PC-3 (cell line): Measurements from ENCODE around the gene BRI3. TPM values are rescaled to one million over a fixed set of nuclear protein-coding genes. Genes with fewer than 3 reads are reported as not detected.

Source experiments
- ATAC-seq: fragments of 200-7000 bp; cut with Tn5 transposase; 2 replicates; pipeline ENCODE4 v1.9.1; 2020; ENCODE audit warnings: mild to moderate bottlenecking, moderate library complexity
- Bru-seq: library from RNA; stranded (reverse); fragments of 400-500 nt; gene quantifications from one replicate; lab custom pipeline; 2021; lab: Mats Ljungman, UMichigan
- BruChase-seq, 2 experiments: library from RNA; stranded (reverse); fragments of 400-500 nt; gene quantifications; one replicate each; lab custom pipeline; 2021; lab: Mats Ljungman, UMichigan
- BruUV-seq: library from RNA; stranded (reverse); fragments of 400-500 nt; replicated peaks from 2 replicates; lab custom pipeline; 2021; lab: Mats Ljungman, UMichigan
- CTCF ChIA-PET: fragments of 300-600 bp; sonication (Branson Sonifier 250); formaldehyde crosslinking; loops from one replicate; lab custom pipeline; 2022; ENCODE audit warnings: antibody characterized with exemption; lab: Charles Lee
- POLR2A ChIA-PET: fragments of 300-600 bp; sonication (Branson Sonifier 250); formaldehyde crosslinking; loops from one replicate; lab custom pipeline; 2022; ENCODE audit warnings: antibody characterized with exemption; ENCODE audit not compliant: unreplicated experiment; lab: Charles Lee
- DNase-seq: peaks from one replicate; pipeline ENCODE4 v3.0.0-alpha.2; 2015
- H2AFZ ChIP-seq: fragments of 300-600 bp; sonication (generic); 2 replicates; pipeline ENCODE4 v1.6.0; 2016; ENCODE audit warnings: antibody characterized with exemption, low read length
- H3F3A ChIP-seq: fragments of 300-600 bp; sonication (generic); one replicate; pipeline ENCODE4 v1.6.0; 2017; ENCODE audit warnings: antibody characterized with exemption, low read length, control low read depth, mild to moderate bottlenecking; ENCODE audit not compliant: unreplicated experiment
- H3K27ac ChIP-seq: fragments of 300-600 bp; sonication (generic); 2 replicates; pipeline ENCODE4 v1.5.1; 2016; ENCODE audit warnings: mild to moderate bottlenecking, low read length
- H3K27me3 ChIP-seq: fragments of 300-600 bp; sonication (generic); 2 replicates; pipeline ENCODE4 v1.6.1; 2016; ENCODE audit warnings: low read length, mixed read lengths
- H3K36me3 ChIP-seq: fragments of 300-600 bp; sonication (generic); 2 replicates; pipeline ENCODE4 v1.6.1; 2016; ENCODE audit warnings: low read depth, mixed run types, low read length, mixed read lengths
- H3K4me1 ChIP-seq: fragments of 300-600 bp; sonication (generic); 2 replicates; pipeline ENCODE4 v1.5.1; 2016; ENCODE audit warnings: low read length; ENCODE audit not compliant: insufficient read depth
- H3K4me2 ChIP-seq: fragments of 300-600 bp; sonication (generic); 2 replicates; pipeline ENCODE4 v1.6.0; 2016; ENCODE audit warnings: low read length
- H3K4me3 ChIP-seq: fragments of 300-600 bp; sonication (generic); 2 replicates; pipeline ENCODE4 v1.5.1; 2016; ENCODE audit warnings: mild to moderate bottlenecking, low read length, mixed read lengths
- H3K79me2 ChIP-seq: fragments of 300-600 bp; sonication (generic); 2 replicates; pipeline ENCODE4 v1.6.1; 2017; ENCODE audit warnings: low read length, mixed read lengths
- H3K9ac ChIP-seq: fragments of 300-600 bp; sonication (generic); 2 replicates; pipeline ENCODE4 v1.6.0; 2016; ENCODE audit warnings: mild to moderate bottlenecking, low read length
- H3K9me2 ChIP-seq: fragments of 300-600 bp; sonication (generic); replicated peaks from 2 replicates; pipeline ENCODE4 v1.6.1; 2016; ENCODE audit warnings: mixed run types, low read length, mixed read lengths
- H3K9me3 ChIP-seq: fragments of 300-600 bp; sonication (generic); 2 replicates; pipeline ENCODE4 v1.6.1; 2016; ENCODE audit warnings: low read length, mixed read lengths
- H4K20me1 ChIP-seq: fragments of 300-600 bp; sonication (generic); 2 replicates; pipeline ENCODE4 v1.6.1; 2016; ENCODE audit warnings: low read length, mixed read lengths
- CTCF ChIP-seq: fragments of 300-600 bp; sonication (generic); conservative IDR thresholded peaks from 2 replicates; pipeline ENCODE4 v1.5.1; 2017; ENCODE audit warnings: antibody characterized with exemption, low read depth, mild to moderate bottlenecking, low read length
- EZH2 ChIP-seq: fragments of 300-600 bp; sonication (generic); IDR thresholded peaks from one replicate; pipeline ENCODE4 v1.6.1; 2017; ENCODE audit warnings: antibody characterized with exemption, mild to moderate bottlenecking, low read length; ENCODE audit not compliant: unreplicated experiment
- EZH2phosphoT487 ChIP-seq: fragments of 300-600 bp; sonication (generic); IDR thresholded peaks from 2 replicates; pipeline ENCODE4 v1.6.1; 2018; ENCODE audit warnings: mild to moderate bottlenecking, antibody characterized with exemption, low read length, borderline replicate concordance
- intact Hi-C: fragments of 100-400 bp; cut with micrococcal nuclease; formaldehyde crosslinking; loops from 2 replicates; pipeline ENCODE4 v1.9.0; 2023
- long read RNA-seq: library from polyadenylated mRNA; unstranded; transcript quantifications from one replicate; pipeline ENCODE4 v2.0.0, GENCODE V29; 2021; ENCODE audit not compliant: unreplicated experiment
- total RNA-seq: library from RNA; depleted of rRNA; stranded (reverse); fragments of >200 nt; gene quantifications from 2 replicates; pipeline ENCODE4 v1.2.3, GENCODE V29; 2014; rRNA removed

The BRI3 gene
- 52.5 and 55.0 TPM in 2 replicates for total RNA-seq
- Bru-seq, nascent RNA: percentile 92 among the genes with signal in this experiment
- percentile 92 among the genes with signal in this experiment for BruChase-seq, experiment 1, labeled RNA remaining after a 6-hour chase
- BruChase-seq, experiment 2, labeled RNA remaining after a 2-hour chase: percentile 95 among the genes with signal in this experiment
- long read RNA-seq, transcript BRI3-201 (3 exons, 780 nt): major isoform, 50 of 117 reads
- long read RNA-seq, partial matches to known transcripts: 3 of 117 reads
- long read RNA-seq, other reads (novel, unspliced or antisense): 62 of 117 reads

- peak; percentile 85 for DNase-seq
- TF ChIP-seq EZH2 (no peak), EZH2phosphoT487 (no peak), CTCF (no peak)
- Histone ChIP-seq H3K27me3 (no peaks in the 10 kb centered on the region), H3K4me1 (peaks cover 37% of the 10 kb centered on the region), H3K9ac (peak within 1 kb of the TSS; percentile 97), H3K9me2 (no peaks in the 10 kb centered on the region), H3K36me3 (no peaks in the 10 kb centered on the region), H3K4me2 (peak within 1 kb of the TSS; percentile 100), H3K9me3 (no peaks in the 10 kb centered on the region), H3K79me2 (peaks cover 43% of the 10 kb centered on the region), H3K27ac (peak within 1 kb of the TSS; percentile 84), H3K4me3 (peak within 1 kb of the TSS; percentile 97), H3F3A (no peaks in the 10 kb centered on the region), H2AFZ (peak within 1 kb of the TSS; percentile 99), H4K20me1 (peaks cover 9% of the 10 kb centered on the region)
- BruUV-seq: TSS peak; percentile 58
- CTCF ChIA-PET: no interaction called here
- intact Hi-C loops: loop anchor here (2.0 to 5.0 kb wide), 2 partner anchors 30 to 136 kb away; no protein-coding TSS in a partner anchor
- POLR2A ChIA-PET: interaction anchor here (0.6 to 0.7 kb wide), 2 partner anchors 33 to 120 kb away, joined by 6 to 16 read pairs; partner anchors contain the start of gene BAIAP2L1
- ATAC-seq: peak; percentile 48
Measured at GRCh38 chr7:98280791-98281756, at the start of gene BRI3. Gene BRI3 (plus strand): TSS chr7:98281686. CDS start chr7:98281796, 110 bp downstream.

GRCh38 chr7:98232263-98232585, 49.3 kb upstream of the BRI3 start:
- H3K4me3 ChIP-seq: no peak overlapping the region
- no peak for DNase-seq
- no peak overlapping the region for H3K4me2 ChIP-seq
- no peaks in the 10 kb centered on the region for H3K79me2 ChIP-seq
- ChIA-PET POLR2A (no interaction called here), CTCF (no interaction called here)
- H3F3A ChIP-seq: no peaks in the 10 kb centered on the region
- no peaks in the 10 kb centered on the region for H3K9me3 ChIP-seq
- H4K20me1 ChIP-seq: no peaks in the 10 kb centered on the region
- ATAC-seq: no peak
- no peaks in the 10 kb centered on the region for H3K9me2 ChIP-seq
- no peak overlapping the region for H3K27ac ChIP-seq
- H3K36me3 ChIP-seq: no peaks in the 10 kb centered on the region
- no peaks in the 10 kb centered on the region for H3K4me1 ChIP-seq
- BruUV-seq: no TSS peak
- no peak overlapping the region for H3K9ac ChIP-seq
- H3K27me3 ChIP-seq: no peaks in the 10 kb centered on the region
- H2AFZ ChIP-seq: no peak overlapping the region
- TF ChIP-seq EZH2 (no peak), CTCF (no peak), EZH2phosphoT487 (no peak)
- intact Hi-C loops: no loop called here
